ENCODE data around the gene OR52H1.

- TF ChIP-seq CTCF (IDR thresholded peaks at IDR 0.05; ENCODE audit: insufficient read depth, low read depth, low read length) (no peak), EZH2 (IDR thresholded peaks at IDR 0.05; ENCODE audit: insufficient read depth, low read length) (no peak)
These were observed 28.8 kb upstream of the OR52H1 start for GRCh38 chr11:5577101-5577500.
